Measurements from ENCODE around the gene FAM161B. TPM values are rescaled to one million over a fixed set of nuclear protein-coding genes. Genes with fewer than 3 reads are reported as not detected.

The FAM161B gene
- total RNA-seq, 1 donor from 2014 or later: 0.53 TPM

- peaks cover 14 to 20% of the 10 kb centered on the region in 2 donors for H3K36me3 ChIP-seq
Measured at GRCh38 chr14:73976125-73976524, 26.2 kb upstream of the FAM161B start.

DNA sequence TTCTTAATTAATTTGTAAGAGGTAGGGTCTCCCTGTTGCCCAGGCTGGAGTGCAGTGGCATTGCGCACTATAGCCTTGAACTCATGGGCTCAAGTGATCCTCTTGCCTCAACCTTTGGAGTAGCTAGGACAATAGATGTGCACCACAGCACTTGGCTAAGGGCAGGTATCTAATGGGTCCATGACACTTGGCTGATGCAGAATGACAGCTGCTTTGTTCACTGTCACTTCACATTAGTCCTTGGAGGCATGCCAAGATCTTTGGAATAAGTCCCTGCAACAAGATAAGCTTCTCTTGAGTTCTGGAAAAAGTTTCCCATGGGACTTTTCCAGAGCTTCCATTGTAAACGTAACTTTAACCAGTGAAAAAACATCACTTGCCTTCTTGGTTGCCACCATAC lies 23.6 kb upstream of the FAM161B start:
- Histone ChIP-seq H3K36me3 (peaks cover 24 to 29% of the 10 kb centered on the region in 2 donors), H3K4me3 (no peak overlapping the region), H3K27ac (no peak overlapping the region), H3K9me3 (no peaks in the 10 kb centered on the region), H3K4me1 (no peaks in the 10 kb centered on the region), H3K27me3 (no peaks in the 10 kb centered on the region)
- DNase-seq (ENCODE audit: low spot score in 2 of 2): no peak
- intact Hi-C loops (cut with DNase I): no loop called here
- no peak for TF ChIP-seq CTCF (IDR thresholded peaks at IDR 0.05)

More at GRCh38 chr14:73976125-73976524, 26.2 kb upstream of the FAM161B start:
- H3K27ac ChIP-seq: no peak overlapping the region
- H3K4me3 ChIP-seq: no peak overlapping the region
- no peaks in the 10 kb centered on the region for H3K4me1 ChIP-seq
- TF ChIP-seq CTCF (IDR thresholded peaks at IDR 0.05): no peak
- H3K9me3 ChIP-seq: no peaks in the 10 kb centered on the region
- H3K27me3 ChIP-seq: no peaks in the 10 kb centered on the region
- intact Hi-C loops (cut with DNase I): no loop called here
- DNase-seq (ENCODE audit: low spot score in 2 of 2): no peak

DNA sequence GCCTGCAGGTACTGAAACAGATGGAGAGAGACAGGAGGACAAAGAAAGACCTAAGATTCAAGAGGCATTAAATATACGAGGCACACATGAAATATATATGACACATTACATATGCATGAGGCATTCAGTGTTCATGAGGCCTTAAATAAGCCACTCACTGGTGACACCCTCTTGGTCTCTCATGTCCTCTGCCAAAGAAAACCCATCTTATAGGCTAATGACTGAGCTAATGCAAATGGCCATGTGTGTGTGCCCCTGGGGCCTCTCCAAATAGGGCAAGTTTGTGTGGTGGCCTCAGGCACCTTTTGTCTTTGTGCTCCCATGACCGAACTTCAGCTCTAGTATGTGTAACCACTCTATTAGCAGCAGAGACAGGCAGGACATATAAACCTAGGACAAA lies 19.0 kb upstream of the FAM161B start:
- Histone ChIP-seq H3K27me3 (no peaks in the 10 kb centered on the region), H3K36me3 (peaks cover 20 to 32% of the 10 kb centered on the region in 2 donors), H3K4me1 (no peaks in the 10 kb centered on the region), H3K9me3 (no peaks in the 10 kb centered on the region), H3K27ac (no peak overlapping the region), H3K4me3 (no peak overlapping the region)
- intact Hi-C loops (cut with DNase I): no loop called here
- DNase-seq (ENCODE audit: low spot score in 2 of 2): no peak
- no peak for TF ChIP-seq CTCF (IDR thresholded peaks at IDR 0.05)

GRCh38 chr14:73965216-73965615 lies 15.3 kb upstream of the FAM161B start:
- Histone ChIP-seq H3K27me3 (no peaks in the 10 kb centered on the region), H3K27ac (no peak overlapping the region), H3K36me3 (peaks cover 48 to 50% of the 10 kb centered on the region in 2 donors), H3K9me3 (no peaks in the 10 kb centered on the region), H3K4me1 (no peaks in the 10 kb centered on the region), H3K4me3 (no peak overlapping the region)
- no peak for DNase-seq (ENCODE audit: low spot score in 2 of 2)
- intact Hi-C loops (cut with DNase I): no loop called here
- TF ChIP-seq CTCF (IDR thresholded peaks at IDR 0.05): no peak

DNA sequence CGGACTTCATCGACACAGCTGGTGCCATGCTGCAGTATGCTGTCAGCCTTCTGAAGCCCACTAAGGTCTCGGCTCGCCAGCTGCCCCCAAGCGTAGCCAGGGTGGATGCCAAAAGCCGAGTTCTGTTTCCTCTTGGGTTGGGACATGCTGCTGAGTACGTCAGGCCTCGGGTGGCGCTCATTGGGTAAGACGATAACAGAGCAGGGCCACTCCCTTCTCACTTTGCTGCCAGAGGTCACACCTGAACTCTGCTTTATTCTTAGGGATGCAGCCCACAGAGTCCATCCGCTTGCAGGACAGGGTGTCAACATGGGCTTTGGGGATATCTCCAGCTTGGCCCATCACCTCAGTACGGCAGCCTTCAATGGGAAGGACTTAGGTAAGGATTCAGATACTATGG lies 11.3 kb upstream of the FAM161B start:
- Histone ChIP-seq H3K36me3 (peaks cover 67 to 77% of the 10 kb centered on the region in 2 donors), H3K27ac (no peak overlapping the region), H3K4me3 (no peak overlapping the region), H3K4me1 (no peaks in the 10 kb centered on the region), H3K27me3 (no peaks in the 10 kb centered on the region), H3K9me3 (no peaks in the 10 kb centered on the region)
- intact Hi-C loops (cut with DNase I): no loop called here
- TF ChIP-seq CTCF (IDR thresholded peaks at IDR 0.05): no peak
- no peak for DNase-seq (ENCODE audit: low spot score in 2 of 2)

- TF ChIP-seq CTCF (IDR thresholded peaks at IDR 0.05): no peak
- intact Hi-C loops (cut with DNase I): no loop called here
- H3K4me1 ChIP-seq: no peaks in the 10 kb centered on the region
Measured at GRCh38 chr14:73958591-73958990, 8.7 kb upstream of the FAM161B start.

More at GRCh38 chr14:73958591-73958990, 8.7 kb upstream of the FAM161B start:
- DNase-seq (ENCODE audit: low spot score in 2 of 2): no peak
- no peak overlapping the region for H3K4me3 ChIP-seq
- H3K27ac ChIP-seq: no peak overlapping the region
- H3K36me3 ChIP-seq: peaks cover 74 to 85% of the 10 kb centered on the region in 2 donors
- no peaks in the 10 kb centered on the region for H3K9me3 ChIP-seq
- H3K27me3 ChIP-seq: no peaks in the 10 kb centered on the region

Measured in ascending aorta (tissue), 2 donors.